GM20000 (cell line): Measurements from ENCODE around the gene RPS5.

Experiments used
- DNase-seq: peaks from one replicate; pipeline ENCODE4 v3.0.0; 2012; ENCODE audit warnings: low spot score
- TF ChIP-seq, protein P1 (sequence below): IDR thresholded peaks from 2 replicates; pipeline ENCODE4 v1.5.1; 2012; ENCODE audit warnings: mild to moderate bottlenecking, control low read depth; ENCODE audit errors: extremely low read depth, missing control alignments

Gene RPS5

DNA sequence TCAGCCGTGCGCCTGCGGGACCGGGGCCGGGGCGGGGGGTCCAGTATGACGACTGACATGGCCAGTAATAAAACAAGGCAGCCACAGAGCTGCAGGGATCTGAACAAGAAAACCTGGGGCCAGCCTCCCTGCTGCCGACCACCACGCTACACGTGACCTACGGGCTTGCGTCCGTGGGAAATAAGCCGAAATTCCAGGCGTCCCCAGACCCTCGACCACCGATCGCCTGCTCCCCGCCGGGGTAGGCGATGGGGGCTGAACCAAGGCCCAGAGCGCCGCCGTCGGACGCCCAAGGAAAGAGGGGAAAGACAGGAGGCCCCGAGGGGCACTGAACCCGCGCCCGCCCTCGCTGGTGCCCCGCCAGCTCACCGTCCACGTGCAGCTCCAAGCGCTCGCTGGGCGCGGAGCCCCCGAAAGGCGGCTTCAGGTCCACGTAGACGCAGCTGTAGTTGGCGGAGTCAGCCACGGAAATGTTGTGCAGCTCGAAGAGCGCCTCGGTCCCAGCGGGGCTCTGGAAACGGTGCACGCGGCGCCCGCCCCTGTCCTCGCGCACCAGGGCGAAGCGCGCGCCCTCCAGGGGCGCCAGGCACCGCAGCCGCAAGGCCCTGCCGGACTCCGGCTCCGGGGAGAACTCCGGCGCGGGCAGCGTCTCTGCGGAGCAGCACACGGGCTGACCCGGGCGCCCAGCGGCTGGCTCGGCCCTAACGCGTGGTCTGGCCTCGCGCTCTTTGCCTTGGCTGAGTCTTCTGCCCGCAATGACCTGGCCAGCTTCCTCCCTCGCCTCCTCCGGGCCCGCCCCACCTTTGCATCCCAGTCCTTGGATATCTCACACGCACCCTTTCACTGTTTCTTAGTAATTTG is 36.8 kb upstream of the RPS5 start:
- TF ChIP-seq, protein P1, sequence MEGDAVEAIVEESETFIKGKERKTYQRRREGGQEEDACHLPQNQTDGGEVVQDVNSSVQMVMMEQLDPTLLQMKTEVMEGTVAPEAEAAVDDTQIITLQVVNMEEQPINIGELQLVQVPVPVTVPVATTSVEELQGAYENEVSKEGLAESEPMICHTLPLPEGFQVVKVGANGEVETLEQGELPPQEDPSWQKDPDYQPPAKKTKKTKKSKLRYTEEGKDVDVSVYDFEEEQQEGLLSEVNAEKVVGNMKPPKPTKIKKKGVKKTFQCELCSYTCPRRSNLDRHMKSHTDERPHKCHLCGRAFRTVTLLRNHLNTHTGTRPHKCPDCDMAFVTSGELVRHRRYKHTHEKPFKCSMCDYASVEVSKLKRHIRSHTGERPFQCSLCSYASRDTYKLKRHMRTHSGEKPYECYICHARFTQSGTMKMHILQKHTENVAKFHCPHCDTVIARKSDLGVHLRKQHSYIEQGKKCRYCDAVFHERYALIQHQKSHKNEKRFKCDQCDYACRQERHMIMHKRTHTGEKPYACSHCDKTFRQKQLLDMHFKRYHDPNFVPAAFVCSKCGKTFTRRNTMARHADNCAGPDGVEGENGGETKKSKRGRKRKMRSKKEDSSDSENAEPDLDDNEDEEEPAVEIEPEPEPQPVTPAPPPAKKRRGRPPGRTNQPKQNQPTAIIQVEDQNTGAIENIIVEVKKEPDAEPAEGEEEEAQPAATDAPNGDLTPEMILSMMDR = no peak
- no peak for DNase-seq

DNA sequence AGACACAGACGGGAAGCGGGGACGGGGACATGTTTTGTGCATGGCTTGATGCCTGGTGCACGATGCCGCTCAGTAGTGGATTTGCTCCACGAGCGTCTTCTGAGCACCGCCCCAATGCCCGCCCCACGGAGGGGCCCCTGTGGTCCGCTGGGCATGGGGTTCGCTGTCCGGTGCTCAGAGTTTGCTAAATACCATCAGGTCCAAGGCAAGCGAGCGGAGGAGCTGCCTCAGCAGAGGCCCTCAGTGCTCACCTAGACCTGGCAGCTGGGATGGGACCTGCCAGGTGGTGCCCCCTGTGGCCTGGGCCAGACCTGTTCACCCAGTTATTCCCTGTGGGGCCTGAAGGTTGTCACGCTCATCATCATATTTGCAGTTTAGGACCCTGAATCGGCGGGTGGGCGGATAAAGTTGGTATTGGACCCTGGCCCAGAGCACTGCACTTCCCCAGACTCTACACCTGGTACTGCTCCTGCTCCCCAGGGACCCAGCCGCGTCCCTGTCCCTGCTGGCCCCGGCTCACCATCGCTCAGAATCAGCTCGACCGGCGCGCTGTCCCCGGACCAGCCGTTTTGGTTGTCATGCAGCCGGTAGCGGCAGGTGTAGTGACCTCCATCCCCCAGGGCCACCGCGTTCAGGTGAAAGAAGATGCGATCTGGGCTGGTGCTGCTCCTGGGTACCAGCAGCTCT is 36.1 kb upstream of the RPS5 start:
- no peak for DNase-seq
- TF ChIP-seq, protein P1 = no peak

DNA sequence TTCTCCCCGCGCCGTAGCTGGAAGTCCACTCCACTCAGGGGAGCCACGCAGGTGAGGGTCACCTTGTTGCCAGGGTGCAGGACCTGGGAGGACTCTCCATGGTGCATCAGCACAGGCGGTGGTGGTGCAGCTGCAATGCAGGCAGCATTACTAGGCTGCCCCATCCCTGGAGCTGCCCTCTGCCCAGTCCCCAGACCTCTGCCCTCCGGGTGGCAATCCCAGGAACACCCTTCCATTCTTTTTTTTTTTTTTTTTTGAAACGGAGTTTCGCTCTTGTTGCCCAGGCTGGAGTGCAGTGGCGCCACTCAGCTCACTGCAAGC is 35.6 kb upstream of the RPS5 start:
- TF ChIP-seq, protein P1 = no peak
- DNase-seq = no peak

DNA sequence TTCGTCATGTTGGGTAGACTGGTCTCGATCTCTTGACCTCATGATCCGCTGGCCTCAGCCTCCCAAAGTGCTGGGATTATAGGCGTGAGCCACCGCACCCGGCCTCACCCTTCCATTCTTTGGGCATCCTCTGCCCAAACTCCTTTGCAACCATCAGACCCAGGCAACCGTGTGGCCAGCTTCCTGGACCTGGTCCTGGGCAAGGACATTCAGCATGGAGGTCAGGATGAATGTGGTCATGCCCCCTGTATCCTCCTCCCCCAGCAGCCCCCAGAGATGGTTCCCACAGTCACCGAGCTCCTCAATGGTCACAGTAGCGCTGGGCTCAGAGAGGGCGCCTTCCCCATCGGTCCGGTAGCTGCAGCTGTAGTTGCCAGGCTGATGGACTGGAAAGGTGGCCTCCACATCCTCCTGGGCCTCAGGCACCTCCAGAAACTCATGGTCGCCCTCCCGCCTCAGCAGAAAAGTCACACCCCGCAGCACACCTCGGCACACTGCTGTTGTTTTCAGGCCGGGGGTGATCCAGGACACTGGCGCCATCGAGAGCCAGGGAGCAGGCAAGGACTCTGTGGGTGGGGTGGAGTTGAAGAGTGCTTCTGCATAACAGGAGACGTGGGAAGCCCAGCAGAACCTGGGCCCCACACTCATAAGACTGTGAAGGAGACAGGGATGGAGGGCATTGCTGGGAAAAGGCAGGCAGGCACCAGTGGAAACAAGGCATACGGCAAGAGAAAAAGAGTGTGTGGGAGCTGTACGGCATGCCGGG is 34.9 kb upstream of the RPS5 start:
- DNase-seq = no peak
- TF ChIP-seq, protein P1 = no peak

DNA sequence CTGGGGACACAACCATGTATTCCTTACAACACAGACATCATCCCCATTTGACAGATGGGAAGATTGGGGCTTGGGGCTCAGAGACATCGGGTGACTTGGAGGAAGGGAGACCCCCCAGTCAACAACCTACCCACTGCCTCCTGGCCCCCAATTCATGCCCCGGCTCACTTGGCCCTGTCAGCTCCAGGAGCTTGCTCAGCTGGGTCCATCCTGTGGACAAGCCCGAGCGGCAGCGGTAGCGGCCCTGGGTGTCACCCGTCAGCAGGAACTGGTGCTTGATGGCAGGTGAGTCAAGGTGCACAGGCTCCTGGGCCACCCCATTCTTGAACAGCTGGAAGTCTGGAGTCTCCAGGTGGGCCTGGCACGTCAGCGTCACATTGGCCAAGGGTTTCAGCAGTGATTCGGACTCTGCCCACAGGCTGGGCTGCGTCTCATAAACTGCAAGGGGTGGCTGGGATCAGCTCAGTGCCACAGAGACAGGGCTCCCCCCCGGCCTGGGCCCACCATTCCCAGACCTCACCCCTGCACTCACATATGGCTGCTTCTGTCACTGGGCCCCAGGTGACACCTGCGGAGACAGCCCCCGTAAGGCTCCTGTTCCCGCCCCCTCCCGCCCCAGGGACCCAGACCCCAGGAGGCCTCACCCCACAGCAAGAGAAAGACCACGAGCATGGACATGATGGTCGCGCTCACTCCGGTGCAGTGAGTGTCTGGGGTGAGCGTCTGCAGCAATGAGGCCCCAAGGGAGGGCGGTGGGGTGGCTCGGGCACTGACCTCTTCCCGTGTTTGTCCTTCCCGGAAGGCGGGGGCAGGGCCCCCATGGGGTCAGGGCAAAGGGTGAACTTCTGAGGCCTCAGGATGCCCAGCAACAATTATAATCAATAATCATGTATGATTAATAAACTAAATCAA is 34.1 kb upstream of the RPS5 start, which contains the start of gene A1BG:
TSS of gene A1BG (minus strand) at position 733 of the 912 bp plus-strand sequence. CDS start at position 678, 55 bp downstream.
- DNase-seq = no peak
- TF ChIP-seq, protein P1 = no peak

DNA sequence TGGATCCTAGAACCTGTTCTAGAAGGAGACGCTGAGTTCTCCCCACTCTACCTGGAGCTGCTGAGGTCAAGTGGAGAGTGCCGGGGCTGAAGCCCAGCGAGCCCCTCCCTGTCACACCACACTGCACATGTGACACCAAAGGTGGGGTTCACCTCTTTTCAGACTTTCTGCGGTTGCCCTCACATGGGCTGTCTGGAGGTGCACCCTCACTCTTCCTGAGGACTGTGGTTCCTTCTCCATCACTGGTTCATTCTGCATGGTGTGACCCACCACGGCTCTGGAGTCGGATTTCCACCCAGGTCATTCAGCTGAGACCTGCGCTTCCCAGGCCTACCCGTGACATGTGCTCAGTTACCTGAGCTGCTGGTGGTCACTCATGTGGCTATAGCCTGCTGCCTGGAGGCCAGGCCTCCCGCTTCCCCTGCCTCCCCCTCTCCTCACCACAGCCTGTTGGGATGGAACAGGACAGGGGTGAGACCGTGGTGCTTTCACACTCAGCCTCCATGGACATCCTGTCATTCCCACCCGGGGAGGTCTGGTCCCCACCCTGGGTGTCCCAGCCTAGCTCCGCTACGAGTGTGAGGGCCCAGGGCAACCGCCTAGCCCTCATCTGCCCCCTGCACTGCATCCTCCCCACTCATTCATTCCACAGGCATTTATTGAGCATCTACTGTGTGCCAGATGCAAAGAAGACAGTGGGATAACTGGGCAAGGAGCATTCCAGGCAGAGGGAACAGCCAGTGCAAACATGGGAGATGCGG is 33.2 kb upstream of the RPS5 start:
- DNase-seq = no peak
- TF ChIP-seq, protein P1 = no peak
